Upper lobe of right lung (tissue), 1 donor: ENCODE data around the gene PDE1C. TPM values are rescaled to one million over a fixed set of nuclear protein-coding genes. Genes with fewer than 3 reads are reported as not detected.

Experiments
- ATAC-seq: fragments of 200-7000 bp; cut with Tn5 transposase; one replicate; pipeline ENCODE4 v1.9.1; 2020; ENCODE audit warnings: mild to moderate bottlenecking, moderate library complexity
- DNase-seq: peaks from one replicate; pipeline ENCODE4 v3.0.0-alpha.2; 2020
- H3K27ac ChIP-seq: fragments of 200-600 bp; one replicate; pipeline ENCODE4 v1.8.0; 2022
- H3K27me3 ChIP-seq: fragments of 200-600 bp; one replicate; pipeline ENCODE4 v1.8.0; 2022; ENCODE audit warnings: mild to moderate bottlenecking
- H3K36me3 ChIP-seq: fragments of 200-600 bp; one replicate; pipeline ENCODE4 v1.8.0; 2022
- H3K4me1 ChIP-seq: fragments of 200-600 bp; one replicate; pipeline ENCODE4 v1.8.0; 2022
- H3K4me3 ChIP-seq: fragments of 200-600 bp; one replicate; pipeline ENCODE4 v1.8.0; 2022; ENCODE audit warnings: mild to moderate bottlenecking
- H3K9me3 ChIP-seq: fragments of 200-600 bp; one replicate; pipeline ENCODE4 v1.8.0; 2022
- CTCF ChIP-seq: fragments of 200-600 bp; IDR thresholded peaks from one replicate; pipeline ENCODE4 v1.8.0; 2022; ENCODE audit warnings: antibody characterized with exemption
- intact Hi-C: fragments of 100-400 bp; cut with DNase I; formaldehyde crosslinking; loops from one replicate; pipeline ENCODE4 v1.11.0; 2022
- total RNA-seq: library from RNA; stranded (reverse); fragmentation: NEBNext Ultra II Directional; extraction: Animal tissue kit (Norgen Biotek cat#: 25700); gene quantifications from one replicate; pipeline ENCODE4 v1.2.1, GENCODE V29; 2021
- donor health status: DM: no; HTN: yes; CAD: no; lungs with severe emphysema.

The PDE1C gene
- total RNA-seq, 1 donor from 2014 or later, result 13.0 TPM

DNA sequence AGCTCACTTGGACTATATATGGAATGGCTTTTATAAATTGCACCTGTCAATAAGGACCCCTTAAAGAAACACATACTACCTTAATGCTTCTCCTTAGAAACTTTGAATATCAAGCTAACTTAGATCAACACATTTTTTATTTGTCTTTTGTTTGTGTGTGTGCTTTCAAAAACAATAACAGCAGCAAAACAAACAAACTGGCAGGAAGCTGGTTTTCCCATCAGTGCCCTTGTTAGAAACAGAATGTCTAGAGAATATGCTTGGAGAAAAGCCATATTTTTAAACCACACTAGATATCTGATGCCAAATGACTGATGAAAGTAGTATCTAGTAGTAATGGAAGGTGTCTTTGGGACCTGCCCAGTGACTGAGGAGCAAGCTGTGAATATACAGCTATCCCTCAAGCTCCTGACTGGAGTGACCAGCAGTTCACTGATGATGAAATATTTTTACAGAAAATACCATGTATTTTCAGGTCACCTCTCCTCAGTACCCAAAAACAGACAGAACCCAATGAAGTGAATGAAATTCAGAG is 1.0 kb downstream of the PDE1C start:
- H3K4me3 ChIP-seq, result peak overlapping the region; percentile 53
- peaks cover 16% of the 10 kb centered on the region for H3K27me3 ChIP-seq
- H3K4me1 ChIP-seq, result no peaks in the 10 kb centered on the region
- ATAC-seq (no peak), DNase-seq (no peak)
- intact Hi-C loops, result no loop called here
- no peak for TF ChIP-seq CTCF
- no peaks in the 10 kb centered on the region for H3K36me3 ChIP-seq
- H3K9me3 ChIP-seq, result no peaks in the 10 kb centered on the region
- no peak overlapping the region for H3K27ac ChIP-seq

DNA sequence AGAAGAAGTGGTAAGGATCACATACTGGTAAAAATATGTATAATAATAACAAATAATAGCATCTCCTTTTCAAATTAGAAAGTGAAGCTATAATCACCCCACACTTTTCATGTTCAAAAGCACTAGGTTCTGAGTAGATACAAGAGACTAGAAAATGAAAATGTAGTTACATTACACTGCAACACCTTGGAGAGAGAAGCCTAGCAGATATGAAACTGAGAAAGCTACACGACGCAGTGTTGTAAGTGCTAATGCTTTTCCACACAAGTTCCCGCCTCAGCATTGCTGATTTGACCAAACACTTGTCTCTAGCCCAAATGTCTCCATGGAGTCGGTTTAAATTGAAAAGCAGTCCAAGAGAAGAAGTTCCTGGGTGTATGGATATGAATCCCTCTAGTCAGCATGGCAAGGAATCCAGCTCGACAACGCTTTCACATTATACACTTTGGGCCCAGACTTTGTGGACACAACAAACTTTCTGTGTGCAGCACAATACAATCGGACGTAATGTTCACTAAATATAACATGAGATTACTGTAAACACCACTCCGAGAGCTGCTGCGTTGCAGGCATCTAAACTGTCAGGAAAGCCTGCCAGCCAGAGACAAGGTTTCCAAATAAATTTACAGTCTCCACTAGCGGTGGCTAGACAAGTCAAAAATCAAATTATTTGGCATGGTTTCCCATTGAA is 1.7 kb downstream of the PDE1C start:
- intact Hi-C loops, result no loop called here
- TF ChIP-seq CTCF, result no peak
- Histone ChIP-seq H3K4me3 (peak overlapping the region; percentile 53), H3K27me3 (peaks cover 16% of the 10 kb centered on the region), H3K4me1 (no peaks in the 10 kb centered on the region), H3K27ac (no peak overlapping the region), H3K36me3 (no peaks in the 10 kb centered on the region), H3K9me3 (no peaks in the 10 kb centered on the region)
- ATAC-seq, result no peak
- no peak for DNase-seq

GRCh38 chr7:32066441-32066840 is 3.8 kb downstream of the PDE1C start:
- intact Hi-C loops, result no loop called here
- H3K4me3 ChIP-seq, result no peak overlapping the region
- no peak for DNase-seq
- no peaks in the 10 kb centered on the region for H3K36me3 ChIP-seq
- H3K9me3 ChIP-seq, result no peaks in the 10 kb centered on the region
- H3K27me3 ChIP-seq, result peaks cover 16% of the 10 kb centered on the region
- no peak overlapping the region for H3K27ac ChIP-seq
- ATAC-seq, result no peak
- no peak for TF ChIP-seq CTCF
- H3K4me1 ChIP-seq, result no peaks in the 10 kb centered on the region

DNA sequence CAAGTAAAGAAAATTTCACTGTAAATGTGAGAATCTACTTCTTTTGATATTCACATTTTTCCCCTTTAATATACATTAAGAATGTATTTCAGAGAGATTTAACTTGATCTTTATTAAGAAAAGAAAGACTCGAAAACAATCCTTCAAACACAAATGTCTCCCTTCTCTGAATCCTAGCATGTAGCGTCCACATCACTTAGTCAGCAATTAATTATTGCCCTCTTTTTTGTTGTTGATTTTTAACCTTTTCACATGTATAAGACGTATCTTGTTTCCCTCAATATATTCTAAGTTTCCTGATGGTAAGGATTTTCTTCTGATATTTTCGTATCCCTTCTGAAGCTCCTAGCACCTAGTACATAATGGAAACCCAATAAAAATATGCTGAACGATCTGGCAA is 6.6 kb downstream of the PDE1C start:
- H3K4me3 ChIP-seq, result no peak overlapping the region
- intact Hi-C loops, result no loop called here
- DNase-seq, result no peak
- no peaks in the 10 kb centered on the region for H3K9me3 ChIP-seq
- no peaks in the 10 kb centered on the region for H3K27me3 ChIP-seq
- H3K4me1 ChIP-seq, result no peaks in the 10 kb centered on the region
- no peak for TF ChIP-seq CTCF
- ATAC-seq, result no peak
- no peaks in the 10 kb centered on the region for H3K36me3 ChIP-seq
- H3K27ac ChIP-seq, result no peak overlapping the region

DNA sequence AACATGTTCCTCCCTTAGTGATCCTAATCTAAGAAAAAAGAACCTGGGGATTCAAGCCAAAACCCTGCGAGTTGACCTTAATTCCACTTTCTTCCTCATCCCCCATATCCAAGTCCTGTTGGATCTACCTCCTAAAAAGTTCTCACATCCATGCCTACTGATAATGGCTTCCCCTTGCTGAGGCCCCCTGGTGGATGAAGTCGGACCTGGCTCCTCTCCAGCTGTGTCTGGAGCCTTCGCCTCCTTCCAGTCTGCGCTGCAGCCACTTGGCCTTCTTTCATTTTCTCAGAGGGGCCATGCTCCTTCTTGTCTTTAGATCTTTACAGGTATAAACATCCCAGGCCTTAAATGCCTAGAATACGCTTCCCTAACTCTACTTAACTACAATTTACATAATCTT is 8.1 kb downstream of the PDE1C start:
- Histone ChIP-seq H3K27me3 (no peaks in the 10 kb centered on the region), H3K9me3 (no peaks in the 10 kb centered on the region), H3K36me3 (no peaks in the 10 kb centered on the region), H3K4me1 (no peaks in the 10 kb centered on the region), H3K4me3 (no peak overlapping the region), H3K27ac (no peak overlapping the region)
- TF ChIP-seq CTCF, result peak; percentile 53
- ATAC-seq (peak; percentile 66), DNase-seq (peak; percentile 70)
- intact Hi-C loops, result no loop called here
